H1 (cell line): ENCODE measurements around the gene ALDH5A1. TPM values are rescaled to one million over a fixed set of nuclear protein-coding genes. Genes with fewer than 3 reads are reported as not detected.

Source experiments
- CHD7 ChIP-seq: fragments of 300-600 bp; sonication (generic); IDR thresholded peaks from 2 replicates; pipeline ENCODE4 v1.7.1; 2012; ENCODE audit warnings: low read length, moderate library complexity, mild to moderate bottlenecking, inconsistent platforms; ENCODE audit not compliant: insufficient replicate concordance
- MAFK ChIP-seq: IDR thresholded peaks from 2 replicates; pipeline ENCODE4 v1.6.1; 2012; ENCODE audit warnings: low read depth, mild to moderate bottlenecking, improper control_type of control experiment, low read length
- POLR2AphosphoS5 ChIP-seq: IDR thresholded peaks from 2 replicates; pipeline ENCODE4 v1.6.1; 2011; ENCODE audit warnings: low read depth, low read length
- RFX5 ChIP-seq: IDR thresholded peaks from 2 replicates; pipeline ENCODE4 v1.6.1; 2011; ENCODE audit warnings: low read depth, low read length, improper control_type of control experiment, borderline replicate concordance
- RXRA ChIP-seq: IDR thresholded peaks from 2 replicates; pipeline ENCODE4 v1.6.1; 2011; ENCODE audit warnings: low read depth, mild to moderate bottlenecking, low read length, moderate library complexity; ENCODE audit not compliant: insufficient read depth
- polyA plus RNA-seq, 7 experiments: library from polyadenylated mRNA; depleted of rRNA in 3 of 7; stranded (reverse) in 5 of 7; unstranded in 2 of 7; fragments of >200 nt in 5 of 7; fragments of 200-250 nt in 2 of 7; gene quantifications; 1 replicate in 5 of 7; 2 replicates in 1 of 7; 4 replicates in 1 of 7; pipeline versions ENCODE4 v1.2.1 to v1.2.3, GENCODE V29; 2011 to 2013; ENCODE audit warnings: missing spikeins in 2 of 7, mixed read lengths in 2 of 7
- total RNA-seq: library from RNA; stranded (reverse); fragmentation: NEBNext Ultra II Directional; extraction: Animal tissue kit (Norgen Biotek cat#: 25700); gene quantifications from 2 replicates; pipeline ENCODE4 v1.2.1, GENCODE V29; 2021

ALDH5A1 gene
- total and polyA plus RNA-seq, 2 of the 8 experiments (the other 6 are each of a cell fraction or from before 2014, with no cell fraction given) = 1.5 to 2.4 TPM

GRCh38 chr6:24551139-24551538 lies 56.4 kb downstream of the ALDH5A1 start (continued):
- TF ChIP-seq CHD7 = no peak
- no peak for TF ChIP-seq MAFK
- no peak for TF ChIP-seq RFX5
- no peak for TF ChIP-seq POLR2AphosphoS5
- no peak for TF ChIP-seq RXRA
